NT2/D1 (cell line): ENCODE results near the gene SLC35G3.

Source experiments
- YY1 ChIP-seq: IDR thresholded peaks from 2 replicates; pipeline ENCODE4 v1.6.1; 2011; ENCODE audit not compliant: insufficient read length, insufficient read depth
- ZNF274 ChIP-seq: IDR thresholded peaks from 2 replicates; pipeline ENCODE4 v1.6.1; 2011; ENCODE audit warnings: mild to moderate bottlenecking, low read depth, low read length

GRCh38 chr17:35169835-35170363 lies 24.3 kb downstream of the SLC35G3 start:
- TF ChIP-seq YY1 (no peak), ZNF274 (no peak)
